ENCODE data around the gene CRYBB3. TPM values are rescaled to one million over a fixed set of nuclear protein-coding genes. Genes with fewer than 3 reads are reported as not detected.

The CRYBB3 gene
- total RNA-seq, 2 donors from 2014 or later: 0.97 TPM; not detected in 1

DNA sequence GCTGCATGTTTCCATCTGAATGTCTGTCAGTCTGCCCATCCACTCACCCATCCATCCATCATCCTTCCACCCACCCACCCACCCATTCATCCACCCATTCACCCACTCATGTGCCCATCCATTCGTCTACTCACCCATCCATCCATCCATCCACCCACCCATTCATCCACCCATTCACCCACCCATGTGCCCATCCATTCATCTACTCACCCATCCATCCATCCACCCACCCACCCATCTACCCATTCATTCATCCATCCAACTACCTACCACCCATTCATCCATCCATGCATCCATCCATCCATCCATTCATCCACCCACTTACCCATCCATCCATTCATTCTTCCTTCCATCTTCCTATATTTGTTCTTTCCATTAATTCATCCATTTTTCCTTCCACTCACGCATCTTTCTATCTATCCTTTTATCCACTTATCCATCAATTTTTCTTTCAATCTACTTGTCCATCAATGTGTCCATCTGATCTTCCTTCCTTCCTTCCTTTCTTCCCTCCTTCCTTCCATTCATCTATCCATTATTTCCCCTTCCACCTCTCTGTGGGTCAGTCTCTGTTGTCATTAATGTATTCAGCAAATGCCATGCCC lies 8.0 kb downstream of the CRYBB3 start:
- Mint-ChIP-seq H3K9me3 (peaks cover 2% of the 10 kb centered on the region), H3K4me3 (no peak overlapping the region), H3K36me3 (ENCODE audit: low read depth) (peaks cover 3% of the 10 kb centered on the region), H3K27ac (no peak overlapping the region), H3K27me3 (ENCODE audit: insufficient read depth) (no peaks in the 10 kb centered on the region), H3K4me1 (no peaks in the 10 kb centered on the region)
- Histone ChIP-seq H3K4me3 (ENCODE audit: low read length) (no peak overlapping the region), H3K36me3 (ENCODE audit: control insufficient read depth, insufficient read depth, low read length) (peaks cover 6% of the 10 kb centered on the region), H3K4me1 (ENCODE audit: control insufficient read depth, insufficient read depth, low read length) (no peaks in the 10 kb centered on the region), H3K9me3 (ENCODE audit: control insufficient read depth, low read length) (no peaks in the 10 kb centered on the region), H3K27ac (ENCODE audit: low read depth, low read length) (no peak overlapping the region), H3K27me3 (ENCODE audit: control insufficient read depth, insufficient read depth, low read length, poor library complexity, severe bottlenecking) (no peaks in the 10 kb centered on the region), H3K9ac (ENCODE audit: extremely low read depth, low read length, poor library complexity, severe bottlenecking) (no peak overlapping the region)
- no peak for TF ChIP-seq CTCF (conservative IDR thresholded peaks at IDR 0.05)
- DNase-seq: no peak
- 89% methylated on average over 1 of the region's 2 CpGs; no CpG with 5 or more reads in 1 of the 2 experiments for WGBS, 2 experiments (ENCODE audit: insufficient coverage in 1 of 2, insufficient read length in 1 of 2)

GRCh38 chr22:25208328-25208727 lies 8.7 kb downstream of the CRYBB3 start:
- H3K27me3 Mint-ChIP-seq (ENCODE audit: insufficient read depth): peaks cover 1% of the 10 kb centered on the region
- Histone ChIP-seq H3K9me3 (ENCODE audit: control insufficient read depth, low read length) (peaks cover 3% of the 10 kb centered on the region), H3K27me3 (ENCODE audit: control insufficient read depth, insufficient read depth, low read length, poor library complexity, severe bottlenecking) (no peaks in the 10 kb centered on the region)

GRCh38 chr22:25208743-25209505 lies 9.3 kb downstream of the CRYBB3 start:
- H3K27ac Mint-ChIP-seq: no peak overlapping the region
- H3K36me3 ChIP-seq (ENCODE audit: control insufficient read depth, insufficient read depth, low read length): no peaks in the 10 kb centered on the region
- peaks cover 8% of the 10 kb centered on the region for H3K36me3 Mint-ChIP-seq (ENCODE audit: low read depth)
- H3K9me3 Mint-ChIP-seq: peaks cover 12% of the 10 kb centered on the region
- no peak overlapping the region for H3K9ac ChIP-seq (ENCODE audit: extremely low read depth, low read length, poor library complexity, severe bottlenecking)
- no peak for TF ChIP-seq CTCF (conservative IDR thresholded peaks at IDR 0.05)
- no peak overlapping the region for H3K4me3 Mint-ChIP-seq
- DNase-seq: peak; percentile 62
- peaks cover 2% of the 10 kb centered on the region for H3K27me3 Mint-ChIP-seq (ENCODE audit: insufficient read depth)
- H3K27me3 ChIP-seq (ENCODE audit: control insufficient read depth, insufficient read depth, low read length, poor library complexity, severe bottlenecking): no peaks in the 10 kb centered on the region
- WGBS, 2 experiments (ENCODE audit: insufficient coverage in 1 of 2, insufficient read length in 1 of 2): 89 to 90% methylated on average over 11 to 16 of the region's 17 CpGs
- no peak overlapping the region for H3K4me3 ChIP-seq (ENCODE audit: low read length)
- no peak overlapping the region for H3K27ac ChIP-seq (ENCODE audit: low read depth, low read length)
- H3K4me1 Mint-ChIP-seq: no peaks in the 10 kb centered on the region
- H3K9me3 ChIP-seq (ENCODE audit: control insufficient read depth, low read length): peaks cover 9% of the 10 kb centered on the region
- no peaks in the 10 kb centered on the region for H3K4me1 ChIP-seq (ENCODE audit: control insufficient read depth, insufficient read depth, low read length)

More at GRCh38 chr22:25208328-25208727, 8.7 kb downstream of the CRYBB3 start:
- Mint-ChIP-seq H3K9me3 (peaks cover 6% of the 10 kb centered on the region), H3K27ac (no peak overlapping the region), H3K4me1 (no peaks in the 10 kb centered on the region), H3K36me3 (ENCODE audit: low read depth) (peaks cover 4% of the 10 kb centered on the region), H3K4me3 (no peak overlapping the region)
- Histone ChIP-seq H3K4me1 (ENCODE audit: control insufficient read depth, insufficient read depth, low read length) (no peaks in the 10 kb centered on the region), H3K36me3 (ENCODE audit: control insufficient read depth, insufficient read depth, low read length) (peaks cover 2% of the 10 kb centered on the region), H3K4me3 (ENCODE audit: low read length) (no peak overlapping the region), H3K27ac (ENCODE audit: low read depth, low read length) (no peak overlapping the region), H3K9ac (ENCODE audit: extremely low read depth, low read length, poor library complexity, severe bottlenecking) (no peak overlapping the region)
- WGBS, 2 experiments (ENCODE audit: insufficient coverage in 1 of 2, insufficient read length in 1 of 2): 88 to 90% methylated on average over 2 of the region's 2 CpGs
- DNase-seq: no peak
- TF ChIP-seq CTCF (conservative IDR thresholded peaks at IDR 0.05): no peak

All from endodermal cell (in vitro differentiated cells).